NCI-H2081 (cell line): Measurements from ENCODE around the gene LMTK3.

Experiments
- DNase-seq, 2 experiments: peaks; one replicate each; lab custom pipeline; 2025; lab: John Stamatoyannopoulos, UW

LMTK3 gene

GRCh38 chr19:48511800-48512503 lies at the start of gene LMTK3:
LMTK3 (minus strand) TSS chr19:48511835; CDS start chr19:48511576, 259 bp downstream.
- DNase-seq = peak; percentile 75 to 78

- no peak for DNase-seq
Measured at GRCh38 chr19:48561412-48561811, 49.8 kb upstream of the LMTK3 start.

GRCh38 chr19:48560095-48560530 lies 48.5 kb upstream of the LMTK3 start:
- no peak for DNase-seq

- DNase-seq = no peak
Measured at GRCh38 chr19:48558018-48558684, 46.5 kb upstream of the LMTK3 start.

GRCh38 chr19:48556825-48557224 lies 45.2 kb upstream of the LMTK3 start:
- no peak for DNase-seq

- DNase-seq = no peak
Measured at GRCh38 chr19:48556163-48556562, 44.5 kb upstream of the LMTK3 start.

- no peak for DNase-seq
Measured at GRCh38 chr19:48554385-48555091, 42.9 kb upstream of the LMTK3 start.

GRCh38 chr19:48553676-48554384 lies 42.2 kb upstream of the LMTK3 start:
- no peak for DNase-seq

GRCh38 chr19:48552406-48553322 lies 41.0 kb upstream of the LMTK3 start:
- DNase-seq = no peak

GRCh38 chr19:48551437-48552302 lies 40.0 kb upstream of the LMTK3 start, which contains the start of gene SULT2B1:
SULT2B1 (plus strand) TSS chr19:48552172; CDS start chr19:48552253, 81 bp downstream.
- DNase-seq = peak; percentile 81 to 91

- DNase-seq = no peak
Measured at GRCh38 chr19:48549380-48549779, 37.7 kb upstream of the LMTK3 start.

GRCh38 chr19:48548253-48548911 lies 36.7 kb upstream of the LMTK3 start:
- no peak for DNase-seq

- no peak for DNase-seq
Measured at GRCh38 chr19:48547722-48548121, 36.1 kb upstream of the LMTK3 start.

GRCh38 chr19:48544856-48545750 lies 33.5 kb upstream of the LMTK3 start:
- no peak for DNase-seq

- DNase-seq = no peak
Measured at GRCh38 chr19:48543121-48543710, 31.6 kb upstream of the LMTK3 start.

- no peak for DNase-seq
Measured at GRCh38 chr19:48541813-48542212, 30.2 kb upstream of the LMTK3 start.

- peak in 1 of 2 experiments; percentile 53 for DNase-seq
Measured at GRCh38 chr19:48540110-48540509, 28.5 kb upstream of the LMTK3 start.

GRCh38 chr19:48539503-48540096 lies 28.0 kb upstream of the LMTK3 start:
- DNase-seq = peak; percentile 91 to 93
